H1 (cell line): Measurements from ENCODE around the gene WBP1. TPM values are rescaled to one million over a fixed set of nuclear protein-coding genes. Genes with fewer than 3 reads are reported as not detected.

Experiments used
- TCF12 ChIP-seq: IDR thresholded peaks from 2 replicates; pipeline ENCODE4 v1.6.1; 2011; ENCODE audit warnings: low read depth, mild to moderate bottlenecking, low read length
- polyA plus RNA-seq, 7 experiments: library from polyadenylated mRNA; depleted of rRNA in 3 of 7; stranded (reverse) in 5 of 7; unstranded in 2 of 7; fragments of >200 nt in 5 of 7; fragments of 200-250 nt in 2 of 7; gene quantifications; 1 replicate in 5 of 7; 2 replicates in 1 of 7; 4 replicates in 1 of 7; pipeline versions ENCODE4 v1.2.1 to v1.2.3, GENCODE V29; 2011 to 2013; ENCODE audit warnings: missing spikeins in 2 of 7, mixed read lengths in 2 of 7
- total RNA-seq: library from RNA; stranded (reverse); fragmentation: NEBNext Ultra II Directional; extraction: Animal tissue kit (Norgen Biotek cat#: 25700); gene quantifications from 2 replicates; pipeline ENCODE4 v1.2.1, GENCODE V29; 2021
- TF ChIP-seq, protein P1 (sequence below), 3 experiments: IDR thresholded peaks; 1 replicate in 2 of 3; 2 replicates in 1 of 3; pipeline versions ENCODE4 v1.5.1 to v1.6.1; 2011; ENCODE audit warnings: low read length in 3 of 3, mild to moderate bottlenecking in 3 of 3, inconsistent platforms in 2 of 3, low read depth in 1 of 3, moderate library complexity in 1 of 3; ENCODE audit not compliant: insufficient read depth in 1 of 3; ENCODE audit errors: control extremely low read depth in 1 of 3

WBP1 gene
- total and polyA plus RNA-seq, 2 of the 8 experiments (the other 6 are each of a cell fraction or from before 2014, with no cell fraction given) = 57.2 to 190 TPM

DNA sequence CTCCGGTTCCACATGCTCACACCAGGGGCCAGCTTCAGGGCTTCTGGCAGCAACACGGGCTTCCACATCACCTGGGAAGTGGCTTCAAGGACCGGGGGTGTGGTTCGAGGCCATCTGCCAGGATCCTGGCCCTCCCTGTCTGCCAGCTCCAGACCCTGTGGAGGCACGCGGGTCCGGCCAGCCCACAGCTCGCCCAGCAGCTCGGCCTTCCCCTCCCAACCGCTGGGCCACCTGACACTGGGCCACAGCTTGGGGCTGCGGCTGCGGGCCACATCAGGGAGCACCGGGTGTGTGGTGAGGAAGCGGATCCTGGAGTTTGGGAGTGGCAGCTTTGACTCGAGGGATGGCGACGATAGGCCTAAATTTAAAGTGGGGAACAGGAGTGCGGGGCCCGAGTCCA, 43.8 kb upstream of the WBP1 start (continued):
- TF ChIP-seq, protein P1, sequence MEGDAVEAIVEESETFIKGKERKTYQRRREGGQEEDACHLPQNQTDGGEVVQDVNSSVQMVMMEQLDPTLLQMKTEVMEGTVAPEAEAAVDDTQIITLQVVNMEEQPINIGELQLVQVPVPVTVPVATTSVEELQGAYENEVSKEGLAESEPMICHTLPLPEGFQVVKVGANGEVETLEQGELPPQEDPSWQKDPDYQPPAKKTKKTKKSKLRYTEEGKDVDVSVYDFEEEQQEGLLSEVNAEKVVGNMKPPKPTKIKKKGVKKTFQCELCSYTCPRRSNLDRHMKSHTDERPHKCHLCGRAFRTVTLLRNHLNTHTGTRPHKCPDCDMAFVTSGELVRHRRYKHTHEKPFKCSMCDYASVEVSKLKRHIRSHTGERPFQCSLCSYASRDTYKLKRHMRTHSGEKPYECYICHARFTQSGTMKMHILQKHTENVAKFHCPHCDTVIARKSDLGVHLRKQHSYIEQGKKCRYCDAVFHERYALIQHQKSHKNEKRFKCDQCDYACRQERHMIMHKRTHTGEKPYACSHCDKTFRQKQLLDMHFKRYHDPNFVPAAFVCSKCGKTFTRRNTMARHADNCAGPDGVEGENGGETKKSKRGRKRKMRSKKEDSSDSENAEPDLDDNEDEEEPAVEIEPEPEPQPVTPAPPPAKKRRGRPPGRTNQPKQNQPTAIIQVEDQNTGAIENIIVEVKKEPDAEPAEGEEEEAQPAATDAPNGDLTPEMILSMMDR (IDR thresholded peaks at IDR 0.05; ENCODE audit: control extremely low read depth in 1 of 3, insufficient read depth in 1 of 3, low read depth in 1 of 3, low read length in 3 of 3) = no peak
- TF ChIP-seq TCF12 = no peak
